WTC11 (cell line): ENCODE measurements around the gene ACTR3C.

ENCODE experiments used
- ATF3 ChIP-seq: sonication (generic); formaldehyde crosslinking; conservative IDR thresholded peaks from 2 replicates; pipeline ENCODE4 v1.8.1; 2022; ENCODE audit warnings: mild to moderate bottlenecking, missing genetic modification reagents
- CREB1 ChIP-seq: sonication (generic); formaldehyde crosslinking; IDR thresholded peaks from 2 replicates; pipeline ENCODE4 v1.8.0; 2023; ENCODE audit warnings: mild to moderate bottlenecking, missing genetic modification reagents
- ESRRA ChIP-seq: sonication (generic); formaldehyde crosslinking; IDR thresholded peaks from 2 replicates; pipeline ENCODE4 v1.8.1; 2022; ENCODE audit warnings: mild to moderate bottlenecking, missing genetic modification reagents, borderline replicate concordance
- FOXP1 ChIP-seq: sonication (generic); formaldehyde crosslinking; IDR thresholded peaks from 2 replicates; pipeline ENCODE4 v1.8.0; 2022; ENCODE audit warnings: missing genetic modification reagents, mild to moderate bottlenecking, moderate library complexity, borderline replicate concordance
- RELA ChIP-seq: sonication (generic); formaldehyde crosslinking; IDR thresholded peaks from 2 replicates; pipeline ENCODE4 v1.8.1; 2022; ENCODE audit warnings: missing genetic modification reagents, mild to moderate bottlenecking, borderline replicate concordance
- TF ChIP-seq, protein P1 (sequence below): fragments of 200-600 bp; IDR thresholded peaks from 2 replicates; pipeline ENCODE4 v1.8.0; 2022; ENCODE audit warnings: antibody characterized with exemption
- TF ChIP-seq, protein P2 (sequence below): sonication (generic); formaldehyde crosslinking; IDR thresholded peaks from 2 replicates; pipeline ENCODE4 v1.8.1; 2022; ENCODE audit warnings: low read depth, missing genetic modification reagents, borderline replicate concordance
- TF ChIP-seq, protein P3 (sequence below): sonication (generic); formaldehyde crosslinking; IDR thresholded peaks from 2 replicates; pipeline ENCODE4 v1.8.0; 2022; ENCODE audit warnings: missing genetic modification reagents

DNA sequence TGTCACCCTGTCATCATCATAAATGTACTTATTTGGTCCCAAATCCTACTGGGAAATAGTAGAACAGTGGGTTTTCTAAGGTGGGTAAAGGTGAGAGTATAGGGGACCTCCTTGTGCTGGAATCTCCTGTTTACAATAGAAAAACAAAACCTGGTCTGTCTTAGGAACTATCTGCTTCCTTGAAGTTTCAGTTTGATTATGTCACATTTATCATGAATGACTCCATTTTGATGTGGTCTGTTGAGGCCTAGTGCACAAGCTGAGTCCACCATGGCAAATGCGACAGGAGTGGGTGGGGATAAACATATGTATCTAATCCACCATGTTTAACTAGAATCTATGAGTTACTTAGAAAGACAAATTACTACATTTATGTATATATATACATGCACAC lies 32.3 kb upstream of the ACTR3C start:
- TF ChIP-seq ESRRA (CRISPR knock-in tag) = no peak
- TF ChIP-seq, protein P1, sequence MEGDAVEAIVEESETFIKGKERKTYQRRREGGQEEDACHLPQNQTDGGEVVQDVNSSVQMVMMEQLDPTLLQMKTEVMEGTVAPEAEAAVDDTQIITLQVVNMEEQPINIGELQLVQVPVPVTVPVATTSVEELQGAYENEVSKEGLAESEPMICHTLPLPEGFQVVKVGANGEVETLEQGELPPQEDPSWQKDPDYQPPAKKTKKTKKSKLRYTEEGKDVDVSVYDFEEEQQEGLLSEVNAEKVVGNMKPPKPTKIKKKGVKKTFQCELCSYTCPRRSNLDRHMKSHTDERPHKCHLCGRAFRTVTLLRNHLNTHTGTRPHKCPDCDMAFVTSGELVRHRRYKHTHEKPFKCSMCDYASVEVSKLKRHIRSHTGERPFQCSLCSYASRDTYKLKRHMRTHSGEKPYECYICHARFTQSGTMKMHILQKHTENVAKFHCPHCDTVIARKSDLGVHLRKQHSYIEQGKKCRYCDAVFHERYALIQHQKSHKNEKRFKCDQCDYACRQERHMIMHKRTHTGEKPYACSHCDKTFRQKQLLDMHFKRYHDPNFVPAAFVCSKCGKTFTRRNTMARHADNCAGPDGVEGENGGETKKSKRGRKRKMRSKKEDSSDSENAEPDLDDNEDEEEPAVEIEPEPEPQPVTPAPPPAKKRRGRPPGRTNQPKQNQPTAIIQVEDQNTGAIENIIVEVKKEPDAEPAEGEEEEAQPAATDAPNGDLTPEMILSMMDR = no peak
- no peak for TF ChIP-seq CREB1 (CRISPR knock-in tag)
- TF ChIP-seq, protein P2, sequence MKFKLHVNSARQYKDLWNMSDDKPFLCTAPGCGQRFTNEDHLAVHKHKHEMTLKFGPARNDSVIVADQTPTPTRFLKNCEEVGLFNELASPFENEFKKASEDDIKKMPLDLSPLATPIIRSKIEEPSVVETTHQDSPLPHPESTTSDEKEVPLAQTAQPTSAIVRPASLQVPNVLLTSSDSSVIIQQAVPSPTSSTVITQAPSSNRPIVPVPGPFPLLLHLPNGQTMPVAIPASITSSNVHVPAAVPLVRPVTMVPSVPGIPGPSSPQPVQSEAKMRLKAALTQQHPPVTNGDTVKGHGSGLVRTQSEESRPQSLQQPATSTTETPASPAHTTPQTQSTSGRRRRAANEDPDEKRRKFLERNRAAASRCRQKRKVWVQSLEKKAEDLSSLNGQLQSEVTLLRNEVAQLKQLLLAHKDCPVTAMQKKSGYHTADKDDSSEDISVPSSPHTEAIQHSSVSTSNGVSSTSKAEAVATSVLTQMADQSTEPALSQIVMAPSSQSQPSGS (CRISPR knock-in tag) = no peak
- no peak for TF ChIP-seq FOXP1 (CRISPR knock-in tag)
- no peak for TF ChIP-seq ATF3
- TF ChIP-seq, protein P3, sequence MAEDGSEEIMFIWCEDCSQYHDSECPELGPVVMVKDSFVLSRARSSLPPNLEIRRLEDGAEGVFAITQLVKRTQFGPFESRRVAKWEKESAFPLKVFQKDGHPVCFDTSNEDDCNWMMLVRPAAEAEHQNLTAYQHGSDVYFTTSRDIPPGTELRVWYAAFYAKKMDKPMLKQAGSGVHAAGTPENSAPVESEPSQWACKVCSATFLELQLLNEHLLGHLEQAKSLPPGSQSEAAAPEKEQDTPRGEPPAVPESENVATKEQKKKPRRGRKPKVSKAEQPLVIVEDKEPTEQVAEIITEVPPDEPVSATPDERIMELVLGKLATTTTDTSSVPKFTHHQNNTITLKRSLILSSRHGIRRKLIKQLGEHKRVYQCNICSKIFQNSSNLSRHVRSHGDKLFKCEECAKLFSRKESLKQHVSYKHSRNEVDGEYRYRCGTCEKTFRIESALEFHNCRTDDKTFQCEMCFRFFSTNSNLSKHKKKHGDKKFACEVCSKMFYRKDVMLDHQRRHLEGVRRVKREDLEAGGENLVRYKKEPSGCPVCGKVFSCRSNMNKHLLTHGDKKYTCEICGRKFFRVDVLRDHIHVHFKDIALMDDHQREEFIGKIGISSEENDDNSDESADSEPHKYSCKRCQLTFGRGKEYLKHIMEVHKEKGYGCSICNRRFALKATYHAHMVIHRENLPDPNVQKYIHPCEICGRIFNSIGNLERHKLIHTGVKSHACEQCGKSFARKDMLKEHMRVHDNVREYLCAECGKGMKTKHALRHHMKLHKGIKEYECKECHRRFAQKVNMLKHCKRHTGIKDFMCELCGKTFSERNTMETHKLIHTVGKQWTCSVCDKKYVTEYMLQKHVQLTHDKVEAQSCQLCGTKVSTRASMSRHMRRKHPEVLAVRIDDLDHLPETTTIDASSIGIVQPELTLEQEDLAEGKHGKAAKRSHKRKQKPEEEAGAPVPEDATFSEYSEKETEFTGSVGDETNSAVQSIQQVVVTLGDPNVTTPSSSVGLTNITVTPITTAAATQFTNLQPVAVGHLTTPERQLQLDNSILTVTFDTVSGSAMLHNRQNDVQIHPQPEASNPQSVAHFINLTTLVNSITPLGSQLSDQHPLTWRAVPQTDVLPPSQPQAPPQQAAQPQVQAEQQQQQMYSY (CRISPR knock-in tag) = no peak
- TF ChIP-seq RELA (CRISPR knock-in tag) = no peak
